ENCODE results near the gene MFAP2.
"Not testable (repeated sequence)": the region's sequence is repeated elsewhere in the genome, so short reads cannot be mapped to it uniquely, and the experiment has no call there.

The MFAP2 gene

DNA sequence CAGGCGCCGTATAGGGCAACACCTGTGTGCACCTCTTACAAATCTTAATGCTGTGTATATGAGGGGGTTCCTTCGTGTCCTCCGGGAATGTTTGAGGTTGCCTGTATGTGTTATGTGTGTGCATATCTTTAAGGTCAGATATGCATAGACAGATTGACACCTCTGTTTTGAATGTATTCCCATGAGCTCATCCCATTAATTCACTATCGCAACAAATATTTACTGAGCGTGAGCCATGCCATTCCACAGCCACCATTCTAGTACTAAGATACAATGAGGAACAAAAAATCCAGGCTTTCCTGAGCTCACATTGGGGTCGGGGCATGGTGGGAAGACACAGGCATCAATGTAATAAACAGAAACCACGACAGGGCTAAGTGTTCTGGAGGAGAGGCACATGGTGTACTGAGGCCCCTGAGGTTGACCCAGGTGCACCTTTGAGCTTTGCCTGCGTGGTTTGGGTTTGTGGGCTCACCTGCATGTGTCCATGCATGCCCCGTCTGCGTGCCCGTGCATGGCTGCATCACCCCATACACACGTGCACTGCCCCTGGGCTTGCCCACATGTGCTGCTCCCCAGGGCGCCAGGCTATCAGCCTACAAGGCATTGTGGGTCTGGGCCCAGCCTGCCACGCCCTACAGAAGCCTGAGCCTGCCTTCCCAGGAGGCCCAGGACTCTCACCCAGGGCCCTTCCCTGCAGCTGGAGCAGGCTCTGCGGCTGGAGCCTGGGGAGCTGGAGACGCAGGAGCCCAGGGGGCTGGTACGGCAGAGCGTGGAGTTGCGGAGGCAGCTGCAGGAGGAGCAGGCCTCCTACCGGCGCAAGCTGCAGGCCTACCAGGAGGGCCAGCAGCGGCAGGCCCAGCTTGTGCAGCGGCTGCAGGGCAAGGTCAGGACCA lies 51.0 kb downstream of the MFAP2 start:
- H3K9me2 ChIP-seq (replicated peaks; ENCODE audit: control insufficient read depth, low read length); H3K4me3 ChIP-seq (ENCODE audit: low read length); H3K4me1 ChIP-seq (ENCODE audit: control insufficient read depth, low read length); H3K9me3 ChIP-seq (ENCODE audit: control insufficient read depth, insufficient read depth, low read length); H3F3A ChIP-seq (ENCODE audit: control insufficient read depth, insufficient read depth); H3K36me3 ChIP-seq (ENCODE audit: control insufficient read depth, low read length); H3K79me2 ChIP-seq (ENCODE audit: control insufficient read depth, low read length); H3K4me2 ChIP-seq (ENCODE audit: low read length); H4K20me1 ChIP-seq (ENCODE audit: control insufficient read depth, insufficient read depth, low read depth, low read length); H3K27me3 ChIP-seq (ENCODE audit: control insufficient read depth, low read length); H3K27ac ChIP-seq (ENCODE audit: low read depth, low read length): not testable (repeated sequence)

DNA sequence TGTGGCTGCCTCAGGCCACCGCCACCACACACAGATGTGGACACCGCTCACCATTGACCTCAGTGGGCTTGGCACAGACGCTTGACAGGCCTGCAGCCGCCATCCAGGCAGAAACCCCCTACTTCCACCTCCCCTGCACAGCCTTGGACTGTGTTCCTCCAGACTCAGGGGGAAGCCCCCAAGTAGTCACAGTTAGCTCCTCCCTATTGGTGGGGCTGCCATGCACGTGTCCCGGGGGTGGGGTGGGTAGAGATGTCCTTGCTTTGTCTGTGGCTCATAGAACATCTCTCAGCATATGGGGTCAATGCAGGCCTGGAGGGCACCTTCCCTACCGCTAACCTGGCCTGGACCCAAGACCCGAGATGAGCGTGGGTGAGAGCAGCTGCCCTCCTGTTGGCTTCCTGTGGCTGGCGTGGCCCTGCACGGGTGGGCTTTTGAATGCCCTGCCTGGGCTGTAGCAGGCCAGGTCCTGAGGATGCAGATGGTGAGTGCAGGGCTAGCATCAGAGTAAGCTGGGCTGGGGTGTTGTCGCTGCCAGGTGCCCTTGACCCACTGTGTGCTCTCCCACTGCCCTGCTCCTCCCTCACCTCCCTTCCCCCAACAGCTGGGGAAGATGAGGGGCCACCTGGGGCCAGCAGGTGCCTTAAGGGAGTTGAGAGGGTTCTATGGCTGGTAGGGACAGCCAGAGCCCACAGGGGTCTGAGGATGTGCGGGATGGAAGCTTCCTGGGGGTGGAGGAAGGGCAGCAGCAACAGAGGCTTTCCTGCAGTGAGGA lies 52.5 kb downstream of the MFAP2 start:
- no peak for TF ChIP-seq EZH2phosphoT487 (IDR thresholded peaks at IDR 0.05; ENCODE audit: borderline replicate concordance, low read length)
- TF ChIP-seq CTCF (IDR thresholded peaks at IDR 0.05; ENCODE audit: low read depth, low read length, poor library complexity, severe bottlenecking) = no peak
- no peaks in the 10 kb centered on the region for H4K20me1 ChIP-seq (ENCODE audit: control insufficient read depth, insufficient read depth, low read depth, low read length)
- H3K79me2 ChIP-seq (ENCODE audit: control insufficient read depth, low read length) = no peaks in the 10 kb centered on the region
- no peaks in the 10 kb centered on the region for H3K9me3 ChIP-seq (ENCODE audit: control insufficient read depth, insufficient read depth, low read length)
- no peaks in the 10 kb centered on the region for H3K36me3 ChIP-seq (ENCODE audit: control insufficient read depth, low read length)
- no peaks in the 10 kb centered on the region for H3K9me2 ChIP-seq (replicated peaks; ENCODE audit: control insufficient read depth, low read length)
- no peaks in the 10 kb centered on the region for H3K4me1 ChIP-seq (ENCODE audit: control insufficient read depth, low read length)
- H3K4me3 ChIP-seq (ENCODE audit: low read length) = no peak overlapping the region
- H3F3A ChIP-seq (ENCODE audit: control insufficient read depth, insufficient read depth) = no peaks in the 10 kb centered on the region
- no peak overlapping the region for H3K4me2 ChIP-seq (ENCODE audit: low read length)
- H3K27me3 ChIP-seq (ENCODE audit: control insufficient read depth, low read length) = no peaks in the 10 kb centered on the region
- no peak overlapping the region for H3K27ac ChIP-seq (ENCODE audit: low read depth, low read length)

DNA sequence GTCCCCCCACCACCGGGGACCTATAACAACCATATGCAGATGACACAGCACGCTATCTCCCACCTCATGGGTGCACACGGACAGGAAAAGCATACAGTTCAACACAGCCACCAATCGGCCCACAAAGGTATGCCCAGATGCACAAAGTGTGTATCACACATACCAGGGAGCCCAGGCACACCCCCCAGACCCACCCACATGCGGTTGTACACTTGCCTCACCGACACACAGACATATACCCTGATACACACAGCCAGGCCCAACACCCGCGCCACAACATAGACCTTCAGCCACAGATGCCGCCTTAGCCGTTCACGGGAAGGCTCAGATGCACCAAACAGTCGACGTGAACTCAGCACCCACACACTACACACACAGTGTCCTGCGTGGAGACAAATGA lies 53.2 kb downstream of the MFAP2 start:
- no peak overlapping the region for H3K27ac ChIP-seq (ENCODE audit: low read depth, low read length)
- H3K9me3 ChIP-seq (ENCODE audit: control insufficient read depth, insufficient read depth, low read length) = no peaks in the 10 kb centered on the region
- TF ChIP-seq CTCF (IDR thresholded peaks at IDR 0.05; ENCODE audit: low read depth, low read length, poor library complexity, severe bottlenecking) (no peak), EZH2phosphoT487 (IDR thresholded peaks at IDR 0.05; ENCODE audit: borderline replicate concordance, low read length) (no peak)
- no peaks in the 10 kb centered on the region for H3K79me2 ChIP-seq (ENCODE audit: control insufficient read depth, low read length)
- H3K9me2 ChIP-seq (replicated peaks; ENCODE audit: control insufficient read depth, low read length) = no peaks in the 10 kb centered on the region
- no peaks in the 10 kb centered on the region for H3F3A ChIP-seq (ENCODE audit: control insufficient read depth, insufficient read depth)
- H3K36me3 ChIP-seq (ENCODE audit: control insufficient read depth, low read length) = no peaks in the 10 kb centered on the region
- H3K27me3 ChIP-seq (ENCODE audit: control insufficient read depth, low read length) = no peaks in the 10 kb centered on the region
- peaks cover under 1% of the 10 kb centered on the region for H3K4me1 ChIP-seq (ENCODE audit: control insufficient read depth, low read length)
- H3K4me2 ChIP-seq (ENCODE audit: low read length) = no peak overlapping the region
- no peak overlapping the region for H3K4me3 ChIP-seq (ENCODE audit: low read length)
- no peaks in the 10 kb centered on the region for H4K20me1 ChIP-seq (ENCODE audit: control insufficient read depth, insufficient read depth, low read depth, low read length)

All from DOHH2 (cell line).